Neural cell (in vitro differentiated cells): ENCODE measurements around the gene PPP1R12A. TPM values are rescaled to one million over a fixed set of nuclear protein-coding genes. Genes with fewer than 3 reads are reported as not detected.
"Not testable (repeated sequence)": the region's sequence is repeated elsewhere in the genome, so short reads cannot be mapped to it uniquely, and the experiment has no call there.

Source experiments
- H2AFZ ChIP-seq: fragments of 200-600, 300-800 bp; sonication (generic), shearing (Covaris generic); 2 replicates; pipeline ENCODE4 v1.6.0; 2014; ENCODE audit warnings: low read depth, mild to moderate bottlenecking, antibody characterized with exemption, low read length, moderate library complexity
- H3F3A ChIP-seq: fragments of 200-600 bp; shearing (Covaris generic); 2 replicates; pipeline ENCODE4 v1.6.1; 2016; ENCODE audit warnings: mild to moderate bottlenecking, moderate library complexity, mixed read lengths, antibody characterized with exemption, low read length; ENCODE audit not compliant: insufficient read depth, poor library complexity, severe bottlenecking
- H3K27ac ChIP-seq: fragments of 200-600, 300-800 bp; sonication (generic), shearing (Covaris generic); 2 replicates; pipeline ENCODE4 v1.5.1; 2014; ENCODE audit warnings: mild to moderate bottlenecking, low read length, moderate library complexity
- H3K27me3 ChIP-seq: fragments of 300-800, 200-600 bp; sonication (generic), shearing (Covaris generic); 2 replicates; pipeline ENCODE4 v1.6.0; 2014; ENCODE audit warnings: mild to moderate bottlenecking, low read depth, low read length, moderate library complexity; ENCODE audit not compliant: insufficient read depth
- H3K36me3 ChIP-seq: fragments of 300-800, 200-600 bp; sonication (generic), shearing (Covaris generic); 2 replicates; pipeline ENCODE4 v1.5.1; 2014; ENCODE audit warnings: mild to moderate bottlenecking, antibody characterized with exemption, low read length, moderate library complexity; ENCODE audit not compliant: insufficient read depth
- H3K4me2 ChIP-seq: fragments of 300-800, 200-600 bp; sonication (generic), shearing (Covaris generic); 2 replicates; pipeline ENCODE4 v1.6.0; 2014; ENCODE audit warnings: mild to moderate bottlenecking, low read length
- H3K4me3 ChIP-seq: fragments of 300-800, 200-600 bp; sonication (generic), shearing (Covaris generic); 2 replicates; pipeline ENCODE4 v1.5.1; 2014; ENCODE audit warnings: mild to moderate bottlenecking, low read length, moderate library complexity
- H3K79me2 ChIP-seq: fragments of 200-600 bp; shearing (Covaris generic); replicated peaks from 2 replicates; pipeline ENCODE4 v1.6.0; 2014; ENCODE audit warnings: mild to moderate bottlenecking, low read length, moderate library complexity; ENCODE audit not compliant: insufficient read depth
- H3K9ac ChIP-seq: fragments of 300-800, 200-600 bp; sonication (generic), shearing (Covaris generic); 2 replicates; pipeline ENCODE4 v1.6.1; 2016; ENCODE audit warnings: mild to moderate bottlenecking, low read length, mixed read lengths
- H3K9me2 ChIP-seq: fragments of 200-600 bp; shearing (Covaris generic); 2 replicates; pipeline ENCODE4 v1.6.1; 2016; ENCODE audit warnings: mild to moderate bottlenecking, low read length, mixed read lengths; ENCODE audit not compliant: insufficient read depth
- H3K9me3 ChIP-seq: fragments of 200-600, 300-800 bp; sonication (generic), shearing (Covaris generic); 2 replicates; pipeline ENCODE4 v1.6.1; 2016; ENCODE audit warnings: mild to moderate bottlenecking, mixed run types, low read length, moderate library complexity, mixed read lengths
- H4K20me1 ChIP-seq: fragments of 200-600 bp; shearing (Covaris generic); 2 replicates; pipeline ENCODE4 v1.6.1; 2016; ENCODE audit warnings: mild to moderate bottlenecking, mixed run types; ENCODE audit not compliant: insufficient read depth
- CTCF ChIP-seq: fragments of 450-650 bp; IDR thresholded peaks from 2 replicates; pipeline ENCODE4 v1.5.1; 2014; ENCODE audit warnings: antibody characterized with exemption, mild to moderate bottlenecking, moderate library complexity; ENCODE audit not compliant: poor library complexity, severe bottlenecking
- EP300 ChIP-seq: fragments of 450-650 bp; conservative IDR thresholded peaks from 2 replicates; pipeline ENCODE4 v1.6.1; 2014; ENCODE audit warnings: antibody characterized with exemption, mild to moderate bottlenecking, moderate library complexity; ENCODE audit not compliant: poor library complexity, severe bottlenecking
- EZH2 ChIP-seq: fragments of 200-600, 300-800 bp; shearing (Covaris generic), sonication (generic); IDR thresholded peaks from 2 replicates; pipeline ENCODE4 v1.6.1; 2014; ENCODE audit warnings: antibody characterized with exemption, low read length, borderline replicate concordance, mild to moderate bottlenecking; ENCODE audit not compliant: insufficient read depth, poor library complexity, severe bottlenecking
- MXI1 ChIP-seq: fragments of 450-650 bp; conservative IDR thresholded peaks from 2 replicates; pipeline ENCODE4 v1.6.1; 2014; ENCODE audit warnings: antibody characterized with exemption, mild to moderate bottlenecking; ENCODE audit not compliant: poor library complexity, severe bottlenecking
- POLR2AphosphoS5 ChIP-seq: IDR thresholded peaks from 2 replicates; pipeline ENCODE4 v1.6.1; 2012
- RAD21 ChIP-seq: fragments of 450-650 bp; conservative IDR thresholded peaks from 2 replicates; pipeline ENCODE4 v1.6.1; 2014; ENCODE audit warnings: antibody characterized with exemption, mild to moderate bottlenecking, moderate library complexity
- REST ChIP-seq: IDR thresholded peaks from 2 replicates; pipeline ENCODE4 v1.6.1; 2012; ENCODE audit warnings: borderline replicate concordance
- SMC3 ChIP-seq: fragments of 450-650 bp; conservative IDR thresholded peaks from 2 replicates; pipeline ENCODE4 v1.6.1; 2014; ENCODE audit warnings: antibody characterized with exemption, mild to moderate bottlenecking, moderate library complexity; ENCODE audit not compliant: poor library complexity
- TAF1 ChIP-seq: IDR thresholded peaks from 2 replicates; pipeline ENCODE4 v1.6.1; 2012; ENCODE audit warnings: low read depth
- polyA plus RNA-seq: library from polyadenylated mRNA; depleted of rRNA; stranded (reverse); fragments of >200 nt; gene quantifications from 2 replicates; pipeline ENCODE4 v1.2.3, GENCODE V29; 2014

Gene PPP1R12A
- polyA plus RNA-seq, 1 donor from 2014 or later = 68.2 TPM

- no peak overlapping the region for H3K9ac ChIP-seq
Observed at GRCh38 chr12:79881351-79881750, 53.5 kb downstream of the PPP1R12A start.

GRCh38 chr12:79878506-79878905, 56.4 kb downstream of the PPP1R12A start:
- H3K9me3 ChIP-seq, H3K27me3 ChIP-seq, H3F3A ChIP-seq, H3K9me2 ChIP-seq, H3K9ac ChIP-seq, H3K36me3 ChIP-seq, H3K27ac ChIP-seq, H2AFZ ChIP-seq, H3K4me3 ChIP-seq, H3K4me2 ChIP-seq, H4K20me1 ChIP-seq: not testable (repeated sequence)
- peaks cover 36% of the 10 kb centered on the region for H3K79me2 ChIP-seq

More at GRCh38 chr12:79881351-79881750, 53.5 kb downstream of the PPP1R12A start:
- Histone ChIP-seq H2AFZ (no peak overlapping the region), H3K9me3 (no peaks in the 10 kb centered on the region), H3K9me2 (no peaks in the 10 kb centered on the region), H3K4me3 (no peak overlapping the region), H4K20me1 (no peaks in the 10 kb centered on the region), H3F3A (no peaks in the 10 kb centered on the region), H3K27ac (no peak overlapping the region), H3K27me3 (no peaks in the 10 kb centered on the region), H3K36me3 (no peaks in the 10 kb centered on the region), H3K4me2 (no peak overlapping the region), H3K79me2 (peaks cover 52% of the 10 kb centered on the region)
- TF ChIP-seq SMC3 (no peak), MXI1 (no peak)

- no peak overlapping the region for H3K27ac ChIP-seq
- H4K20me1 ChIP-seq = no peaks in the 10 kb centered on the region
Observed at GRCh38 chr12:79877246-79877645, 57.7 kb downstream of the PPP1R12A start.

GRCh38 chr12:79874665-79875064, 60.2 kb downstream of the PPP1R12A start:
- no peaks in the 10 kb centered on the region for H3K27me3 ChIP-seq
- no peaks in the 10 kb centered on the region for H4K20me1 ChIP-seq
- H3K9me3 ChIP-seq = no peaks in the 10 kb centered on the region
- TF ChIP-seq RAD21 (no peak), EZH2 (no peak), TAF1 (no peak), EP300 (no peak), SMC3 (no peak), MXI1 (no peak), POLR2AphosphoS5 (no peak), REST (no peak), CTCF (no peak)
- peaks cover 24% of the 10 kb centered on the region for H3K79me2 ChIP-seq
- no peak overlapping the region for H3K27ac ChIP-seq
- no peaks in the 10 kb centered on the region for H3K9me2 ChIP-seq
- H3F3A ChIP-seq = no peaks in the 10 kb centered on the region
- no peak overlapping the region for H3K4me3 ChIP-seq
- no peak overlapping the region for H3K9ac ChIP-seq
- no peaks in the 10 kb centered on the region for H3K36me3 ChIP-seq
- no peak overlapping the region for H2AFZ ChIP-seq
- no peak overlapping the region for H3K4me2 ChIP-seq

More at GRCh38 chr12:79877246-79877645, 57.7 kb downstream of the PPP1R12A start:
- Histone ChIP-seq H3K9me3 (no peaks in the 10 kb centered on the region), H3K9ac (no peak overlapping the region), H3K9me2 (no peaks in the 10 kb centered on the region), H3K4me2 (no peak overlapping the region), H3K27me3 (no peaks in the 10 kb centered on the region), H2AFZ (no peak overlapping the region), H3K36me3 (no peaks in the 10 kb centered on the region), H3F3A (no peaks in the 10 kb centered on the region), H3K79me2 (peaks cover 32% of the 10 kb centered on the region), H3K4me3 (no peak overlapping the region)
- TF ChIP-seq EP300 = no peak
- no peak for TF ChIP-seq POLR2AphosphoS5
